DND-41 (cell line): ENCODE data around the gene ATP5F1C.

Experiments used
- CTCF ChIP-seq: IDR thresholded peaks from 2 replicates; pipeline ENCODE4 v1.5.1; 2012; ENCODE audit warnings: borderline replicate concordance, low read length, moderate library complexity, mild to moderate bottlenecking; ENCODE audit not compliant: poor library complexity, severe bottlenecking; ENCODE audit errors: extremely low read depth
- EZH2 ChIP-seq: IDR thresholded peaks from 3 replicates; pipeline ENCODE4 v1.6.1; 2012; ENCODE audit warnings: borderline replicate concordance, low read depth, mild to moderate bottlenecking, moderate library complexity, low read length, inconsistent platforms; ENCODE audit not compliant: severe bottlenecking

GRCh38 chr10:7797582-7797981, 9.6 kb downstream of the ATP5F1C start:
- TF ChIP-seq CTCF (no peak), EZH2 (no peak)
